ENCODE measurements around the gene ACVR2B. TPM values are rescaled to one million over a fixed set of nuclear protein-coding genes. Genes with fewer than 3 reads are reported as not detected.

Gene ACVR2B
- total RNA-seq, 1 experiment from 2014 or later, result 2.8 TPM

DNA sequence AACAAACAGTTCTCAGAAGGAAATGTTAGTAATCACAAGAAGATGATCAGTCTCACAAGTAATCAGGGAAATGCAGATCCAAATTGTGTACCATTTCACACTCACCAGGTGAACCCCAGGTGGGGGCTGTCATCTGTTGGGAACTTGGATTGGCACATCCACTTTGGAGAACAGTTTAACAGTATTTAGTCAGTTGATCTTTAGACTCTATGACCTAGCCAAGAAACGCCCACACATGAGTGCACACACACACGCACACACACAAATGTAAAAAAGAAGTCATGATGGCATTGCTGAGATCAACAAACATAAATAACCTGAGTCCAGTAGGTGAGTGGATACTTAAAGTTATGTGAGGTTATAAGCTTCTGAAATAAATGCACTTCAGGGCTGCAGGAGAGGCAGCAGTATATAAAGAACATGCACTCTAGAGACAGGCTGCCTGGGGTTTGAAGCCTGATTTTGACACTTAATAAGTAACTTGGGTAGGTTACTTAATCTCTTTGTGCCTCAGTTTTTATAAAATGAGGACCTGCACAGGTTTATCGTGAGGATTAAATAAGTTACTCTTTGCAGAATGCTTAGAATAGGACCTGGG is 17.7 kb downstream of the ACVR2B start:
- Histone ChIP-seq H3K27me3 (ENCODE audit: control insufficient read depth, insufficient read depth, low read length) (no peaks in the 10 kb centered on the region), H3K36me3 (ENCODE audit: control insufficient read depth, insufficient read depth, low read length) (no peaks in the 10 kb centered on the region), H3K9me3 (ENCODE audit: control insufficient read depth, insufficient read depth, low read depth, low read length) (peaks cover 7% of the 10 kb centered on the region; the same call in 1 of the 2 replicates), H3K4me1 (ENCODE audit: control insufficient read depth, insufficient read depth, low read length) (no peaks in the 10 kb centered on the region), H3K27ac (ENCODE audit: low read length) (no peak overlapping the region), H3K4me3 (ENCODE audit: low read depth in 2 of 2, low read length in 2 of 2) (no peak overlapping the region)
- in situ Hi-C loops (cut with HindIII; ENCODE audit: low pct_unique_long_range_greater_than_20kb, low sequenced_read_pairs), result no loop called here
- no TSS peak for BruUV-seq (replicated peaks)
- POLR2A ChIA-PET, result no interaction called here
- intact Hi-C loops (cut with micrococcal nuclease; ENCODE audit: unreplicated experiment), result no loop called here
- ATAC-seq (no peak), DNase-seq (ENCODE audit: low read depth, low spot score) (no peak)
- TF ChIP-seq POLR2AphosphoS5 (IDR thresholded peaks at IDR 0.05; ENCODE audit: low read depth, low read length) (no peak), TCF7L2 (IDR thresholded peaks at IDR 0.05; ENCODE audit: low read depth, low read length) (no peak), SIN3A (IDR thresholded peaks at IDR 0.05; ENCODE audit: borderline replicate concordance, insufficient read depth, low read depth, low read length) (no peak)
- TF ChIP-seq, protein P1, sequence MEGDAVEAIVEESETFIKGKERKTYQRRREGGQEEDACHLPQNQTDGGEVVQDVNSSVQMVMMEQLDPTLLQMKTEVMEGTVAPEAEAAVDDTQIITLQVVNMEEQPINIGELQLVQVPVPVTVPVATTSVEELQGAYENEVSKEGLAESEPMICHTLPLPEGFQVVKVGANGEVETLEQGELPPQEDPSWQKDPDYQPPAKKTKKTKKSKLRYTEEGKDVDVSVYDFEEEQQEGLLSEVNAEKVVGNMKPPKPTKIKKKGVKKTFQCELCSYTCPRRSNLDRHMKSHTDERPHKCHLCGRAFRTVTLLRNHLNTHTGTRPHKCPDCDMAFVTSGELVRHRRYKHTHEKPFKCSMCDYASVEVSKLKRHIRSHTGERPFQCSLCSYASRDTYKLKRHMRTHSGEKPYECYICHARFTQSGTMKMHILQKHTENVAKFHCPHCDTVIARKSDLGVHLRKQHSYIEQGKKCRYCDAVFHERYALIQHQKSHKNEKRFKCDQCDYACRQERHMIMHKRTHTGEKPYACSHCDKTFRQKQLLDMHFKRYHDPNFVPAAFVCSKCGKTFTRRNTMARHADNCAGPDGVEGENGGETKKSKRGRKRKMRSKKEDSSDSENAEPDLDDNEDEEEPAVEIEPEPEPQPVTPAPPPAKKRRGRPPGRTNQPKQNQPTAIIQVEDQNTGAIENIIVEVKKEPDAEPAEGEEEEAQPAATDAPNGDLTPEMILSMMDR (IDR thresholded peaks at IDR 0.05), result no peak
- TF ChIP-seq, protein P2, sequence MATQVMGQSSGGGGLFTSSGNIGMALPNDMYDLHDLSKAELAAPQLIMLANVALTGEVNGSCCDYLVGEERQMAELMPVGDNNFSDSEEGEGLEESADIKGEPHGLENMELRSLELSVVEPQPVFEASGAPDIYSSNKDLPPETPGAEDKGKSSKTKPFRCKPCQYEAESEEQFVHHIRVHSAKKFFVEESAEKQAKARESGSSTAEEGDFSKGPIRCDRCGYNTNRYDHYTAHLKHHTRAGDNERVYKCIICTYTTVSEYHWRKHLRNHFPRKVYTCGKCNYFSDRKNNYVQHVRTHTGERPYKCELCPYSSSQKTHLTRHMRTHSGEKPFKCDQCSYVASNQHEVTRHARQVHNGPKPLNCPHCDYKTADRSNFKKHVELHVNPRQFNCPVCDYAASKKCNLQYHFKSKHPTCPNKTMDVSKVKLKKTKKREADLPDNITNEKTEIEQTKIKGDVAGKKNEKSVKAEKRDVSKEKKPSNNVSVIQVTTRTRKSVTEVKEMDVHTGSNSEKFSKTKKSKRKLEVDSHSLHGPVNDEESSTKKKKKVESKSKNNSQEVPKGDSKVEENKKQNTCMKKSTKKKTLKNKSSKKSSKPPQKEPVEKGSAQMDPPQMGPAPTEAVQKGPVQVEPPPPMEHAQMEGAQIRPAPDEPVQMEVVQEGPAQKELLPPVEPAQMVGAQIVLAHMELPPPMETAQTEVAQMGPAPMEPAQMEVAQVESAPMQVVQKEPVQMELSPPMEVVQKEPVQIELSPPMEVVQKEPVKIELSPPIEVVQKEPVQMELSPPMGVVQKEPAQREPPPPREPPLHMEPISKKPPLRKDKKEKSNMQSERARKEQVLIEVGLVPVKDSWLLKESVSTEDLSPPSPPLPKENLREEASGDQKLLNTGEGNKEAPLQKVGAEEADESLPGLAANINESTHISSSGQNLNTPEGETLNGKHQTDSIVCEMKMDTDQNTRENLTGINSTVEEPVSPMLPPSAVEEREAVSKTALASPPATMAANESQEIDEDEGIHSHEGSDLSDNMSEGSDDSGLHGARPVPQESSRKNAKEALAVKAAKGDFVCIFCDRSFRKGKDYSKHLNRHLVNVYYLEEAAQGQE (IDR thresholded peaks at IDR 0.05; ENCODE audit: insufficient read depth in 1 of 2, low read depth in 2 of 2, low read length in 1 of 2), result no peak
- CTCF ChIA-PET, result no interaction called here

DNA sequence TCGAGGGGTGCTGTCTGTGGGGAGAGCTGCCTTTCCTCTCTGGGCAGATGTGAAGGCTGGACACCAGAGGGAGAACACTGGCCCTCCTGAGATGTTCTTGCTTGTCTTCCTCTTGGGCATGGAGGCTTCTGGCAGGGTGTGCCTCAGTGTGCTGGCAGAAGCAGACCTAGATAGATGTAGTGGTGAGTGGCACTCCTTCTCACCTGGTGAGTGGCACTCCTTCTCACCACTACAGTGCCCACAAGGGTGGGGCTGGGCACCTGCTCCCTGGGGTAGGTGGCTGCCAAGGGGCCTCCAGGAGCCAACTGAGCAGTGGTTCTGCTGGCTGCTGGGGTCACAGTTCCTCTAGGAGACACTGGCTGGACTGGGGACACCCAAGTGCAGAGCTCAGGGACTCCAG is 18.7 kb downstream of the ACVR2B start:
- ATAC-seq (no peak), DNase-seq (ENCODE audit: low read depth, low spot score) (no peak)
- TF ChIP-seq TCF7L2 (IDR thresholded peaks at IDR 0.05; ENCODE audit: low read depth, low read length) (no peak), POLR2AphosphoS5 (IDR thresholded peaks at IDR 0.05; ENCODE audit: low read depth, low read length) (no peak), SIN3A (IDR thresholded peaks at IDR 0.05; ENCODE audit: borderline replicate concordance, insufficient read depth, low read depth, low read length) (no peak)
- TF ChIP-seq, protein P1 (IDR thresholded peaks at IDR 0.05), result no peak
- TF ChIP-seq, protein P2 (IDR thresholded peaks at IDR 0.05; ENCODE audit: insufficient read depth in 1 of 2, low read depth in 2 of 2, low read length in 1 of 2), result no peak
- intact Hi-C loops (cut with micrococcal nuclease; ENCODE audit: unreplicated experiment), result no loop called here
- Histone ChIP-seq H3K27ac (ENCODE audit: low read length) (no peak overlapping the region), H3K4me1 (ENCODE audit: control insufficient read depth, insufficient read depth, low read length) (no peaks in the 10 kb centered on the region), H3K4me3 (ENCODE audit: low read depth in 2 of 2, low read length in 2 of 2) (no peak overlapping the region), H3K9me3 (ENCODE audit: control insufficient read depth, insufficient read depth, low read depth, low read length) (peaks cover 7% of the 10 kb centered on the region; the same call in 1 of the 2 replicates), H3K36me3 (ENCODE audit: control insufficient read depth, insufficient read depth, low read length) (no peaks in the 10 kb centered on the region), H3K27me3 (ENCODE audit: control insufficient read depth, insufficient read depth, low read length) (no peaks in the 10 kb centered on the region)
- in situ Hi-C loops (cut with HindIII; ENCODE audit: low pct_unique_long_range_greater_than_20kb, low sequenced_read_pairs), result no loop called here
- BruUV-seq (replicated peaks), result no TSS peak
- ChIA-PET CTCF (no interaction called here), POLR2A (no interaction called here)
